ENCODE data around the gene CARD11. TPM values are rescaled to one million over a fixed set of nuclear protein-coding genes. Genes with fewer than 3 reads are reported as not detected.

Gene CARD11
- total and polyA plus RNA-seq, 2 of the 13 experiments (the other 11 are each of a cell fraction or from before 2014, with no cell fraction given): 0.04 TPM; not detected in 1

- TF ChIP-seq NAIF1 (CRISPR knock-in tag; IDR thresholded peaks at IDR 0.05; ENCODE audit: borderline replicate concordance) (no peak), ZBTB7B (CRISPR knock-in tag; IDR thresholded peaks at IDR 0.05) (peak; percentile 58; the same call in 1 of the 2 replicates), ZNF629 (CRISPR knock-in tag; conservative IDR thresholded peaks at IDR 0.05) (no peak), AKAP8 (CRISPR knock-in tag; IDR thresholded peaks at IDR 0.05) (no peak), ZEB1 (IDR thresholded peaks at IDR 0.05; ENCODE audit: insufficient replicate concordance, low read depth) (no peak), PRDM4 (CRISPR knock-in tag; IDR thresholded peaks at IDR 0.05; ENCODE audit: borderline replicate concordance) (no peak), ZNF839 (CRISPR knock-in tag; IDR thresholded peaks at IDR 0.05; ENCODE audit: borderline replicate concordance) (no peak), NKX3-1 (CRISPR knock-in tag; IDR thresholded peaks at IDR 0.05) (no peak), DNMT1 (CRISPR knock-in tag; IDR thresholded peaks at IDR 0.05) (no peak), ZNF619 (CRISPR knock-in tag; IDR thresholded peaks at IDR 0.05) (no peak), TEAD3 (CRISPR knock-in tag; optimal IDR thresholded peaks at IDR 0.05; ENCODE audit: borderline replicate concordance) (peak; percentile 20), ZBTB38 (CRISPR knock-in tag; IDR thresholded peaks at IDR 0.05) (peak; percentile 35; the same call in 1 of the 2 replicates)
- TF ChIP-seq, protein P1, sequence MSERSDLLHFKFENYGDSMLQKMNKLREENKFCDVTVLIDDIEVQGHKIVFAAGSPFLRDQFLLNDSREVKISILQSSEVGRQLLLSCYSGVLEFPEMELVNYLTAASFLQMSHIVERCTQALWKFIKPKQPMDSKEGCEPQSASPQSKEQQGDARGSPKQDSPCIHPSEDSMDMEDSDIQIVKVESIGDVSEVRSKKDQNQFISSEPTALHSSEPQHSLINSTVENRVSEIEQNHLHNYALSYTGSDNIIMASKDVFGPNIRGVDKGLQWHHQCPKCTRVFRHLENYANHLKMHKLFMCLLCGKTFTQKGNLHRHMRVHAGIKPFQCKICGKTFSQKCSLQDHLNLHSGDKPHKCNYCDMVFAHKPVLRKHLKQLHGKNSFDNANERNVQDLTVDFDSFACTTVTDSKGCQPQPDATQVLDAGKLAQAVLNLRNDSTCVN (CRISPR knock-in tag; IDR thresholded peaks at IDR 0.05; ENCODE audit: borderline replicate concordance): no peak
Measured at GRCh38 chr7:2864999-2865670, 178.5 kb downstream of the CARD11 start (continued).
